Osteocyte (in vitro differentiated cells): ENCODE measurements around the gene HIBADH. TPM values are rescaled to one million over a fixed set of nuclear protein-coding genes. Genes with fewer than 3 reads are reported as not detected.

Experiments
- DNase-seq: peaks from one replicate; pipeline ENCODE4 v3.0.0; 2021; ENCODE audit warnings: mixed read lengths; ENCODE audit not compliant: unreplicated experiment; ENCODE audit errors: extremely low spot score
- H3K27ac Mint-ChIP-seq: one replicate; pipeline ENCODE4 v1.8.0; 2021; ENCODE audit warnings: mild to moderate bottlenecking, mixed read lengths; ENCODE audit not compliant: unreplicated experiment
- H3K27me3 Mint-ChIP-seq: one replicate; pipeline ENCODE4 v1.8.0; 2021; ENCODE audit warnings: mixed read lengths; ENCODE audit not compliant: unreplicated experiment
- H3K36me3 Mint-ChIP-seq: one replicate; pipeline ENCODE4 v1.8.0; 2021; ENCODE audit warnings: mixed read lengths; ENCODE audit not compliant: unreplicated experiment
- H3K4me1 Mint-ChIP-seq: one replicate; pipeline ENCODE4 v1.8.0; 2021; ENCODE audit warnings: mixed read lengths; ENCODE audit not compliant: unreplicated experiment
- H3K4me3 Mint-ChIP-seq: one replicate; pipeline ENCODE4 v1.8.0; 2021; ENCODE audit warnings: mild to moderate bottlenecking, moderate library complexity, mixed read lengths; ENCODE audit not compliant: unreplicated experiment
- H3K9me3 Mint-ChIP-seq: one replicate; pipeline ENCODE4 v1.8.0; 2021; ENCODE audit warnings: mixed read lengths; ENCODE audit not compliant: unreplicated experiment
- CTCF ChIP-seq: fragments of 200-600 bp; sonication (generic); IDR thresholded peaks from 2 replicates; pipeline ENCODE4 v1.5.0; 2021; ENCODE audit warnings: antibody characterized with exemption, mild to moderate bottlenecking, moderate library complexity
- total RNA-seq: library from RNA; stranded (reverse); gene quantifications from 2 replicates; pipeline ENCODE4 v1.2.1, GENCODE V29; 2021

The HIBADH gene
- total RNA-seq, 1 donor from 2014 or later = 31.9 TPM

GRCh38 chr7:27605689-27606269, 56.9 kb downstream of the HIBADH start:
- TF ChIP-seq CTCF = peak; percentile 68
- no peak for DNase-seq
- no peaks in the 10 kb centered on the region for H3K9me3 Mint-ChIP-seq
- no peak overlapping the region for H3K27ac Mint-ChIP-seq
- H3K36me3 Mint-ChIP-seq = peaks cover 20% of the 10 kb centered on the region
- peaks cover 19% of the 10 kb centered on the region for H3K4me1 Mint-ChIP-seq
- H3K27me3 Mint-ChIP-seq = no peaks in the 10 kb centered on the region
- H3K4me3 Mint-ChIP-seq = no peak overlapping the region

GRCh38 chr7:27605283-27605682, 57.4 kb downstream of the HIBADH start:
- Mint-ChIP-seq H3K9me3 (no peaks in the 10 kb centered on the region), H3K36me3 (peaks cover 19% of the 10 kb centered on the region), H3K4me1 (peaks cover 19% of the 10 kb centered on the region), H3K27me3 (no peaks in the 10 kb centered on the region), H3K27ac (no peak overlapping the region), H3K4me3 (no peak overlapping the region)
- no peak for DNase-seq
- no peak for TF ChIP-seq CTCF

GRCh38 chr7:27603813-27604212, 58.9 kb downstream of the HIBADH start:
- no peak overlapping the region for H3K27ac Mint-ChIP-seq
- no peaks in the 10 kb centered on the region for H3K9me3 Mint-ChIP-seq
- peaks cover 16% of the 10 kb centered on the region for H3K4me1 Mint-ChIP-seq
- H3K36me3 Mint-ChIP-seq = peaks cover 20% of the 10 kb centered on the region
- DNase-seq = no peak
- H3K4me3 Mint-ChIP-seq = no peak overlapping the region
- H3K27me3 Mint-ChIP-seq = no peaks in the 10 kb centered on the region
- TF ChIP-seq CTCF = no peak

GRCh38 chr7:27602766-27603165, 59.9 kb downstream of the HIBADH start:
- no peak overlapping the region for H3K27ac Mint-ChIP-seq
- TF ChIP-seq CTCF = no peak
- DNase-seq = no peak
- no peaks in the 10 kb centered on the region for H3K9me3 Mint-ChIP-seq
- H3K36me3 Mint-ChIP-seq = peaks cover 20% of the 10 kb centered on the region
- peaks cover 16% of the 10 kb centered on the region for H3K4me1 Mint-ChIP-seq
- no peak overlapping the region for H3K4me3 Mint-ChIP-seq
- no peaks in the 10 kb centered on the region for H3K27me3 Mint-ChIP-seq

- H3K4me1 Mint-ChIP-seq = peaks cover 9% of the 10 kb centered on the region
- H3K36me3 Mint-ChIP-seq = peaks cover 20% of the 10 kb centered on the region
- H3K9me3 Mint-ChIP-seq = no peaks in the 10 kb centered on the region
- H3K4me3 Mint-ChIP-seq = no peak overlapping the region
- no peak for DNase-seq
- TF ChIP-seq CTCF = no peak
- no peak overlapping the region for H3K27ac Mint-ChIP-seq
- H3K27me3 Mint-ChIP-seq = no peaks in the 10 kb centered on the region
Observed at GRCh38 chr7:27601217-27601616, 61.5 kb downstream of the HIBADH start.
